IMR-90 (cell line): ENCODE results near the gene SVIL. TPM values are rescaled to one million over a fixed set of nuclear protein-coding genes. Genes with fewer than 3 reads are reported as not detected.

Experiments used
- ATAC-seq: fragments of 200-7000 bp; cut with Tn5 transposase; 2 replicates; pipeline ENCODE4 v1.9.1; 2020; ENCODE audit warnings: low read depth, mild to moderate bottlenecking, moderate library complexity
- BruUV-seq: library from RNA; stranded (reverse); fragments of 400-500 nt; replicated peaks from 2 replicates; lab custom pipeline; 2021; lab: Mats Ljungman, UMichigan
- CTCF ChIA-PET: fragments of 300-600 bp; formaldehyde crosslinking; extraction: SDS; loops from one replicate; lab custom pipeline; 2021; ENCODE audit warnings: antibody characterized with exemption; lab: Yijun Ruan, JAX
- POLR2A ChIA-PET: fragments of 300-600 bp; sonication (Branson Sonifier 250); formaldehyde crosslinking; loops from one replicate; lab custom pipeline; 2022; ENCODE audit warnings: antibody characterized with exemption; ENCODE audit not compliant: unreplicated experiment; lab: Charles Lee
- DNase-seq: peaks from one replicate; pipeline ENCODE4 v3.0.0; 2013
- H2AFZ ChIP-seq: replicated peaks from 2 replicates; pipeline ENCODE3; 2013; ENCODE audit warnings: low read length, mild to moderate bottlenecking; ENCODE audit not compliant: poor library complexity
- H2AK5ac ChIP-seq: 2 replicates; pipeline ENCODE4 v1.6.1; 2013; ENCODE audit warnings: low read depth, low read length, inconsistent platforms
- H2AK9ac ChIP-seq: replicated peaks from 2 replicates; pipeline ENCODE3; 2013; ENCODE audit warnings: mild to moderate bottlenecking, low read depth, low read length, moderate library complexity; ENCODE audit not compliant: poor library complexity
- H2BK120ac ChIP-seq: 2 replicates; pipeline ENCODE4 v1.6.1; 2013; ENCODE audit warnings: low read depth, low read length, inconsistent platforms
- H2BK15ac ChIP-seq: 3 replicates; pipeline ENCODE4 v1.6.1; 2013; ENCODE audit warnings: low read depth, low read length, inconsistent platforms
- H2BK20ac ChIP-seq: 2 replicates; pipeline ENCODE4 v1.6.1; 2013; ENCODE audit warnings: low read depth, mild to moderate bottlenecking, inconsistent platforms, low read length, moderate library complexity
- H2BK5ac ChIP-seq: 2 replicates; pipeline ENCODE4 v1.6.1; 2013; ENCODE audit warnings: mild to moderate bottlenecking, low read depth, low read length, inconsistent platforms; ENCODE audit not compliant: poor library complexity, severe bottlenecking
- H3K14ac ChIP-seq: replicated peaks from 2 replicates; pipeline ENCODE4 v1.6.1; 2013; ENCODE audit warnings: low read depth, low read length, inconsistent platforms
- H3K18ac ChIP-seq: 2 replicates; pipeline ENCODE4 v1.6.1; 2013; ENCODE audit warnings: low read depth, low read length, control low read depth
- H3K23ac ChIP-seq: 2 replicates; pipeline ENCODE4 v1.6.1; 2013; ENCODE audit warnings: low read depth, low read length, inconsistent platforms
- H3K27ac ChIP-seq: 2 replicates; pipeline ENCODE4 v1.5.1; 2013; ENCODE audit warnings: mild to moderate bottlenecking, control low read depth, low read length; ENCODE audit not compliant: insufficient read depth
- H3K27me3 ChIP-seq: 2 replicates; pipeline ENCODE4 v1.6.1; 2013; ENCODE audit warnings: low read length; ENCODE audit not compliant: control insufficient read depth, insufficient read depth
- H3K36me3 ChIP-seq: 2 replicates; pipeline ENCODE4 v1.6.1; 2013; ENCODE audit warnings: low read length, mixed read lengths; ENCODE audit not compliant: control insufficient read depth, insufficient read depth
- H3K4ac ChIP-seq: 2 replicates; pipeline ENCODE4 v1.6.1; 2013; ENCODE audit warnings: low read depth, low read length, inconsistent platforms
- H3K4me1 ChIP-seq: 2 replicates; pipeline ENCODE4 v1.6.1; 2013; ENCODE audit warnings: low read length, mixed read lengths; ENCODE audit not compliant: control insufficient read depth, insufficient read depth
- H3K4me2 ChIP-seq: 2 replicates; pipeline ENCODE4 v1.6.1; 2013; ENCODE audit warnings: low read depth, mild to moderate bottlenecking, control low read depth, low read length, moderate library complexity
- H3K4me3 ChIP-seq: 2 replicates; pipeline ENCODE4 v1.5.1; 2013; ENCODE audit warnings: low read depth, mild to moderate bottlenecking, control low read depth, low read length, moderate library complexity; ENCODE audit not compliant: insufficient read depth
- H3K56ac ChIP-seq: 2 replicates; pipeline ENCODE4 v1.6.1; 2013; ENCODE audit warnings: low read length, inconsistent platforms; ENCODE audit not compliant: insufficient read depth; ENCODE audit errors: extremely low read depth
- H3K79me1 ChIP-seq, 2 experiments: 2 replicates each; pipeline ENCODE4 v1.6.1; 2013; ENCODE audit warnings: low read length in 2 of 2, inconsistent platforms in 1 of 2, low read depth in 1 of 2
- H3K9ac ChIP-seq: 2 replicates; pipeline ENCODE4 v1.6.1; 2013; ENCODE audit warnings: low read depth, low read length, control low read depth
- H3K9me1 ChIP-seq: 2 replicates; pipeline ENCODE4 v1.6.1; 2013; ENCODE audit warnings: low read length, inconsistent platforms; ENCODE audit not compliant: insufficient read depth
- H3K9me3 ChIP-seq: 2 replicates; pipeline ENCODE4 v1.6.1; 2013; ENCODE audit warnings: low read length; ENCODE audit not compliant: control insufficient read depth, insufficient read depth
- H4K20me1 ChIP-seq: 2 replicates; pipeline ENCODE4 v1.6.1; 2013; ENCODE audit warnings: low read length, inconsistent platforms; ENCODE audit not compliant: insufficient read depth
- H4K5ac ChIP-seq: 2 replicates; pipeline ENCODE4 v1.6.1; 2013; ENCODE audit warnings: mild to moderate bottlenecking, low read depth, low read length, control low read depth
- H4K8ac ChIP-seq, 2 experiments: 2 replicates each; pipeline ENCODE4 v1.6.1; 2013; ENCODE audit warnings: low read depth in 2 of 2, low read length in 2 of 2, control low read depth in 1 of 2, inconsistent platforms in 1 of 2
- H4K91ac ChIP-seq: 2 replicates; pipeline ENCODE4 v1.6.1; 2013; ENCODE audit warnings: low read depth, low read length, inconsistent platforms; ENCODE audit not compliant: insufficient read depth
- BHLHE40 ChIP-seq: fragments of 150-350 bp; IDR thresholded peaks from 2 replicates; pipeline ENCODE4 v1.6.1; 2016; ENCODE audit warnings: mild to moderate bottlenecking, low read depth, low read length
- CEBPB ChIP-seq: IDR thresholded peaks from 2 replicates; pipeline ENCODE4 v1.6.1; 2012; ENCODE audit warnings: low read depth, low read length, improper control_type of control experiment
- CHD1 ChIP-seq: IDR thresholded peaks from 2 replicates; pipeline ENCODE4 v1.6.1; 2012; ENCODE audit warnings: low read depth, low read length, improper control_type of control experiment
- CTCF ChIP-seq: conservative IDR thresholded peaks from 2 replicates; pipeline ENCODE4 v1.5.1; 2012; ENCODE audit warnings: mild to moderate bottlenecking, low read depth, low read length, improper control_type of control experiment
- FOS ChIP-seq: fragments of 150-350 bp; IDR thresholded peaks from 2 replicates; pipeline ENCODE4 v1.6.1; 2016; ENCODE audit warnings: low read depth, low read length
- MAFK ChIP-seq: IDR thresholded peaks from 2 replicates; pipeline ENCODE4 v1.6.1; 2012; ENCODE audit warnings: low read depth, low read length, improper control_type of control experiment
- MAZ ChIP-seq: IDR thresholded peaks from 2 replicates; pipeline ENCODE4 v1.6.1; 2012; ENCODE audit warnings: low read depth, mild to moderate bottlenecking, low read length, improper control_type of control experiment, moderate library complexity, borderline replicate concordance
- MXI1 ChIP-seq: IDR thresholded peaks from 2 replicates; pipeline ENCODE4 v1.6.1; 2012; ENCODE audit warnings: low read depth, mild to moderate bottlenecking, low read length, moderate library complexity, borderline replicate concordance
- NFE2L2 ChIP-seq: fragments of 150-350 bp; IDR thresholded peaks from 2 replicates; pipeline ENCODE4 v1.6.1; 2016; ENCODE audit warnings: low read depth, mild to moderate bottlenecking, low read length
- POLR2A ChIP-seq: IDR thresholded peaks from 2 replicates; pipeline ENCODE4 v1.6.1; 2012; ENCODE audit warnings: mild to moderate bottlenecking, low read depth, low read length
- RAD21 ChIP-seq: IDR thresholded peaks from 2 replicates; pipeline ENCODE4 v1.6.1; 2012; ENCODE audit warnings: low read length, improper control_type of control experiment
- RCOR1 ChIP-seq: IDR thresholded peaks from 2 replicates; pipeline ENCODE4 v1.6.1; 2012; ENCODE audit warnings: mild to moderate bottlenecking, low read length, improper control_type of control experiment; ENCODE audit not compliant: insufficient replicate concordance
- RFX5 ChIP-seq: IDR thresholded peaks from 2 replicates; pipeline ENCODE4 v1.8.0; 2012; ENCODE audit warnings: low read depth, mild to moderate bottlenecking, low read length, moderate library complexity
- SMC3 ChIP-seq: fragments of 150-350 bp; IDR thresholded peaks from 2 replicates; pipeline ENCODE4 v1.6.1; 2016; ENCODE audit warnings: low read depth, mild to moderate bottlenecking, antibody characterized with exemption, low read length, moderate library complexity
- WGBS, 2 experiments: methylation state at CpG; one replicate each; pipeline versions ENCODE4 v1.1.5 to v1.1.7; 2013; ENCODE audit warnings: missing lambda C conversion rate in 2 of 2; ENCODE audit not compliant: insufficient read length in 1 of 2; ENCODE audit errors: extremely low coverage in 2 of 2; 5-methylcytosine and 5-hydroxymethylcytosine counted together
- dilution Hi-C: fragments of 300-500 bp; cut with HindIII; formaldehyde crosslinking; loops from one replicate; pipeline ENCODE4 v1.14.3; 2018; ENCODE audit warnings: low sequenced_read_pairs; ENCODE audit not compliant: unreplicated experiment
- in situ Hi-C: fragments of 300-500 bp; cut with MboI; formaldehyde crosslinking; loops from 3 replicates; pipeline ENCODE4 v1.14.3; 2019; ENCODE audit warnings: low sequenced_read_pairs, inconsistent platforms, mixed read lengths
- intact Hi-C: fragments of 100-400 bp; cut with micrococcal nuclease; formaldehyde crosslinking; loops from 2 replicates; pipeline ENCODE4 v1.10.0; 2022
- polyA plus RNA-seq, 3 experiments: library from polyadenylated mRNA; depleted of rRNA; stranded (reverse); fragments of >200 nt; gene quantifications; 2 replicates each; pipeline ENCODE4 v1.2.3, GENCODE V29; 2012; ENCODE audit warnings: low replicate concordance in 1 of 3
- total RNA-seq: library from RNA; depleted of rRNA; stranded (reverse); fragments of >200 nt; gene quantifications from 2 replicates; pipeline ENCODE4 v1.2.3, GENCODE V29; 2012
- TF ChIP-seq, protein P1 (sequence below): fragments of 150-350 bp; IDR thresholded peaks from 2 replicates; pipeline ENCODE4 v1.6.1; 2016; ENCODE audit warnings: low read depth, mild to moderate bottlenecking, low read length, moderate library complexity, borderline replicate concordance
- TF ChIP-seq, protein P2 (sequence below): fragments of 150-350 bp; IDR thresholded peaks from 2 replicates; pipeline ENCODE4 v1.6.1; 2017; ENCODE audit warnings: mild to moderate bottlenecking, antibody characterized with exemption, low read length, low read depth

SVIL gene
- total and polyA plus RNA-seq, 2 of the 4 experiments (the other 2 are of a cell fraction) = 11.5 to 11.6 TPM

DNA sequence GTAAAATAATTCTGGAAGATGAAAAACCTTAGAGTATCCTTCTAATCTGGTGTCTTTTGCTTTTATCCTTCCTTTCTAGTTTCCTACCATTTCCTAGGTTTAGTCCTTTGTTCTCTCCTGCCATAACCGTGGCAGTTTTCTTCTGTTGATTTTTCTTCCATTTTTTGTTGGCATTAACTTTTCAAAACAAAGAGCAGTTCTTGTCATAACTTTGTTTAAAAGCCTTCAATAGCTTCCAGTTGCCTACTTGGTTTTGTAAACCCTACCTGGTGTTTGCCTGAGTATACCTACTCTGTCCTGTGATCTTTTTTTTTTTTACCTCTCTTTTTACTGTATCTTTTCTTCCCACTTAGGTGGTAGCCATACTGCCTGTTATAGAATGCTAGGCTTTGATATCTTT is 220.3 kb downstream of the SVIL start:
- Histone ChIP-seq H3K9me1 (peaks cover 16% of the 10 kb centered on the region), H3K4ac (no peak overlapping the region), H2BK15ac (no peak overlapping the region), H3K27me3 (no peaks in the 10 kb centered on the region), H2BK120ac (no peak overlapping the region), H3K79me1 (peaks cover 21 to 66% of the 10 kb centered on the region in 2 experiments), H3K56ac (no peak overlapping the region), H3K18ac (no peak overlapping the region), H3K14ac (no peak overlapping the region), H3K9me3 (no peaks in the 10 kb centered on the region), H4K91ac (no peak overlapping the region), H4K8ac (no peak overlapping the region), H3K23ac (no peak overlapping the region), H3K27ac (no peak overlapping the region), H3K4me3 (no peak overlapping the region), H2AK9ac (no peak overlapping the region), H3K36me3 (peaks cover 11% of the 10 kb centered on the region), H2AFZ (no peak overlapping the region), H4K20me1 (peaks cover 62% of the 10 kb centered on the region), H3K4me2 (no peak overlapping the region), H3K9ac (no peak overlapping the region), H2BK5ac (no peak overlapping the region), H4K5ac (no peak overlapping the region; the same call in 1 of the 2 replicates), H2AK5ac (no peak overlapping the region), H2BK20ac (no peak overlapping the region), H3K4me1 (peaks cover 5% of the 10 kb centered on the region; the same call in 1 of the 2 replicates)
- intact Hi-C loops (no loop called here), dilution Hi-C loops (no loop called here), in situ Hi-C loops (no loop called here)
- DNase-seq (no peak), ATAC-seq (no peak)
- ChIA-PET POLR2A (no interaction called here), CTCF (interaction anchor here (1.0 kb wide), 1 partner anchor 15 kb away, joined by 3 read pairs; no protein-coding TSS in a partner anchor)
- no CpG with 5 or more reads among the region's 1 CpG for WGBS, 2 experiments
- BruUV-seq = no TSS peak
- TF ChIP-seq CTCF (no peak), BHLHE40 (no peak), NFE2L2 (no peak), POLR2A (no peak), SMC3 (no peak), RAD21 (no peak), MXI1 (no peak), RCOR1 (no peak), RFX5 (no peak), CEBPB (no peak), MAFK (no peak), FOS (no peak), CHD1 (no peak), MAZ (no peak)
- TF ChIP-seq, protein P1, sequence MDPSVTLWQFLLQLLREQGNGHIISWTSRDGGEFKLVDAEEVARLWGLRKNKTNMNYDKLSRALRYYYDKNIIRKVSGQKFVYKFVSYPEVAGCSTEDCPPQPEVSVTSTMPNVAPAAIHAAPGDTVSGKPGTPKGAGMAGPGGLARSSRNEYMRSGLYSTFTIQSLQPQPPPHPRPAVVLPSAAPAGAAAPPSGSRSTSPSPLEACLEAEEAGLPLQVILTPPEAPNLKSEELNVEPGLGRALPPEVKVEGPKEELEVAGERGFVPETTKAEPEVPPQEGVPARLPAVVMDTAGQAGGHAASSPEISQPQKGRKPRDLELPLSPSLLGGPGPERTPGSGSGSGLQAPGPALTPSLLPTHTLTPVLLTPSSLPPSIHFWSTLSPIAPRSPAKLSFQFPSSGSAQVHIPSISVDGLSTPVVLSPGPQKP = no peak
- TF ChIP-seq, protein P2, sequence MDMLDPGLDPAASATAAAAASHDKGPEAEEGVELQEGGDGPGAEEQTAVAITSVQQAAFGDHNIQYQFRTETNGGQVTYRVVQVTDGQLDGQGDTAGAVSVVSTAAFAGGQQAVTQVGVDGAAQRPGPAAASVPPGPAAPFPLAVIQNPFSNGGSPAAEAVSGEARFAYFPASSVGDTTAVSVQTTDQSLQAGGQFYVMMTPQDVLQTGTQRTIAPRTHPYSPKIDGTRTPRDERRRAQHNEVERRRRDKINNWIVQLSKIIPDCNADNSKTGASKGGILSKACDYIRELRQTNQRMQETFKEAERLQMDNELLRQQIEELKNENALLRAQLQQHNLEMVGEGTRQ = no peak
